ENCODE results near the gene EDA.

The EDA gene

GRCh38 chrX:69618803-69619202, 2.9 kb downstream of the EDA start:
- H3K9ac ChIP-seq (ENCODE audit: low read depth, low read length) = no peak overlapping the region

GRCh38 chrX:69626129-69626528, 10.2 kb downstream of the EDA start:
- peaks cover 52% of the 10 kb centered on the region for H3K9me3 ChIP-seq (ENCODE audit: control insufficient read depth, insufficient read depth, low read length)
- no peaks in the 10 kb centered on the region for H3K27me3 ChIP-seq (ENCODE audit: control insufficient read depth, insufficient read depth, low read length)
- H3K27ac ChIP-seq (ENCODE audit: low read depth, low read length) = no peak overlapping the region
- H3K4me1 ChIP-seq (ENCODE audit: control insufficient read depth, insufficient read depth, low read length) = no peaks in the 10 kb centered on the region
- no peaks in the 10 kb centered on the region for H3K36me3 ChIP-seq (ENCODE audit: control insufficient read depth, insufficient read depth, low read length)
- H3K4me3 ChIP-seq (ENCODE audit: low read depth, low read length) = no peak overlapping the region
- no peak overlapping the region for H3K9ac ChIP-seq (ENCODE audit: low read depth, low read length)

More at GRCh38 chrX:69618803-69619202, 2.9 kb downstream of the EDA start:
- no peak overlapping the region for H3K27ac ChIP-seq (ENCODE audit: low read depth, low read length)
- no peaks in the 10 kb centered on the region for H3K36me3 ChIP-seq (ENCODE audit: control insufficient read depth, insufficient read depth, low read length)
- peaks cover 59% of the 10 kb centered on the region for H3K9me3 ChIP-seq (ENCODE audit: control insufficient read depth, insufficient read depth, low read length)
- peaks cover 14% of the 10 kb centered on the region for H3K27me3 ChIP-seq (ENCODE audit: control insufficient read depth, insufficient read depth, low read length)
- H3K4me3 ChIP-seq (ENCODE audit: low read depth, low read length) = no peak overlapping the region
- H3K4me1 ChIP-seq (ENCODE audit: control insufficient read depth, insufficient read depth, low read length) = no peaks in the 10 kb centered on the region

GRCh38 chrX:69627744-69628143, 11.8 kb downstream of the EDA start:
- no peaks in the 10 kb centered on the region for H3K36me3 ChIP-seq (ENCODE audit: control insufficient read depth, insufficient read depth, low read length)
- peaks cover 43% of the 10 kb centered on the region for H3K9me3 ChIP-seq (ENCODE audit: control insufficient read depth, insufficient read depth, low read length)
- no peaks in the 10 kb centered on the region for H3K27me3 ChIP-seq (ENCODE audit: control insufficient read depth, insufficient read depth, low read length)
- H3K4me1 ChIP-seq (ENCODE audit: control insufficient read depth, insufficient read depth, low read length) = no peaks in the 10 kb centered on the region
- no peak overlapping the region for H3K4me3 ChIP-seq (ENCODE audit: low read depth, low read length)
- no peak overlapping the region for H3K9ac ChIP-seq (ENCODE audit: low read depth, low read length)
- no peak overlapping the region for H3K27ac ChIP-seq (ENCODE audit: low read depth, low read length)

- Histone ChIP-seq H3K36me3 (ENCODE audit: control insufficient read depth, insufficient read depth, low read length) (no peaks in the 10 kb centered on the region), H3K4me3 (ENCODE audit: low read depth, low read length) (no peak overlapping the region), H3K27ac (ENCODE audit: low read depth, low read length) (no peak overlapping the region), H3K9me3 (ENCODE audit: control insufficient read depth, insufficient read depth, low read length) (peaks cover 31% of the 10 kb centered on the region), H3K4me1 (ENCODE audit: control insufficient read depth, insufficient read depth, low read length) (no peaks in the 10 kb centered on the region), H3K9ac (ENCODE audit: low read depth, low read length) (no peak overlapping the region), H3K27me3 (ENCODE audit: control insufficient read depth, insufficient read depth, low read length) (no peaks in the 10 kb centered on the region)
Measured at GRCh38 chrX:69630147-69630546, 14.2 kb downstream of the EDA start.

- no peaks in the 10 kb centered on the region for H3K36me3 ChIP-seq (ENCODE audit: control insufficient read depth, insufficient read depth, low read length)
- peaks cover 47% of the 10 kb centered on the region for H3K9me3 ChIP-seq (ENCODE audit: control insufficient read depth, insufficient read depth, low read length)
Measured at GRCh38 chrX:69664693-69665092, 48.8 kb downstream of the EDA start.

GRCh38 chrX:69670001-69670555, 54.2 kb downstream of the EDA start:
- H3K4me1 ChIP-seq (ENCODE audit: control insufficient read depth, insufficient read depth, low read length) = no peaks in the 10 kb centered on the region
- no peak overlapping the region for H3K9ac ChIP-seq (ENCODE audit: low read depth, low read length)
- H3K9me3 ChIP-seq (ENCODE audit: control insufficient read depth, insufficient read depth, low read length) = peaks cover 56% of the 10 kb centered on the region
- H3K27ac ChIP-seq (ENCODE audit: low read depth, low read length) = no peak overlapping the region
- H3K27me3 ChIP-seq (ENCODE audit: control insufficient read depth, insufficient read depth, low read length) = no peaks in the 10 kb centered on the region
- H3K4me3 ChIP-seq (ENCODE audit: low read depth, low read length) = no peak overlapping the region
- no peaks in the 10 kb centered on the region for H3K36me3 ChIP-seq (ENCODE audit: control insufficient read depth, insufficient read depth, low read length)

More at GRCh38 chrX:69664693-69665092, 48.8 kb downstream of the EDA start:
- Histone ChIP-seq H3K9ac (ENCODE audit: low read depth, low read length) (no peak overlapping the region), H3K4me3 (ENCODE audit: low read depth, low read length) (no peak overlapping the region), H3K27me3 (ENCODE audit: control insufficient read depth, insufficient read depth, low read length) (no peaks in the 10 kb centered on the region), H3K4me1 (ENCODE audit: control insufficient read depth, insufficient read depth, low read length) (no peaks in the 10 kb centered on the region), H3K27ac (ENCODE audit: low read depth, low read length) (no peak overlapping the region)

- H3K4me3 ChIP-seq (ENCODE audit: low read depth, low read length) = no peak overlapping the region
- H3K9ac ChIP-seq (ENCODE audit: low read depth, low read length) = no peak overlapping the region
- H3K27me3 ChIP-seq (ENCODE audit: control insufficient read depth, insufficient read depth, low read length) = no peaks in the 10 kb centered on the region
- no peak overlapping the region for H3K27ac ChIP-seq (ENCODE audit: low read depth, low read length)
- H3K36me3 ChIP-seq (ENCODE audit: control insufficient read depth, insufficient read depth, low read length) = no peaks in the 10 kb centered on the region
- peaks cover 24% of the 10 kb centered on the region for H3K9me3 ChIP-seq (ENCODE audit: control insufficient read depth, insufficient read depth, low read length)
- H3K4me1 ChIP-seq (ENCODE audit: control insufficient read depth, insufficient read depth, low read length) = no peaks in the 10 kb centered on the region
Measured at GRCh38 chrX:69674891-69675290, 59.0 kb downstream of the EDA start.

- H3K27me3 ChIP-seq (ENCODE audit: control insufficient read depth, insufficient read depth, low read length) = no peaks in the 10 kb centered on the region
- H3K27ac ChIP-seq (ENCODE audit: low read depth, low read length) = peak overlapping the region; percentile 63
- H3K9ac ChIP-seq (ENCODE audit: low read depth, low read length) = no peak overlapping the region
- peaks cover 11% of the 10 kb centered on the region for H3K4me1 ChIP-seq (ENCODE audit: control insufficient read depth, insufficient read depth, low read length)
- no peaks in the 10 kb centered on the region for H3K36me3 ChIP-seq (ENCODE audit: control insufficient read depth, insufficient read depth, low read length)
- peaks cover 37% of the 10 kb centered on the region for H3K9me3 ChIP-seq (ENCODE audit: control insufficient read depth, insufficient read depth, low read length)
- H3K4me3 ChIP-seq (ENCODE audit: low read depth, low read length) = peak overlapping the region; percentile 3; the same call in 1 of the 2 replicates
Measured at GRCh38 chrX:69705818-69706217, 89.9 kb downstream of the EDA start.

GRCh38 chrX:69718102-69718501, 102.2 kb downstream of the EDA start:
- H3K9me3 ChIP-seq (ENCODE audit: control insufficient read depth, insufficient read depth, low read length) = peaks cover 64% of the 10 kb centered on the region

GRCh38 chrX:69724307-69724706, 108.4 kb downstream of the EDA start:
- Histone ChIP-seq H3K27me3 (ENCODE audit: control insufficient read depth, insufficient read depth, low read length) (no peaks in the 10 kb centered on the region), H3K27ac (ENCODE audit: low read depth, low read length) (no peak overlapping the region), H3K9me3 (ENCODE audit: control insufficient read depth, insufficient read depth, low read length) (peaks cover 33% of the 10 kb centered on the region; the same call in 1 of the 2 replicates), H3K36me3 (ENCODE audit: control insufficient read depth, insufficient read depth, low read length) (no peaks in the 10 kb centered on the region), H3K9ac (ENCODE audit: low read depth, low read length) (no peak overlapping the region), H3K4me1 (ENCODE audit: control insufficient read depth, insufficient read depth, low read length) (no peaks in the 10 kb centered on the region), H3K4me3 (ENCODE audit: low read depth, low read length) (no peak overlapping the region)

More at GRCh38 chrX:69718102-69718501, 102.2 kb downstream of the EDA start:
- Histone ChIP-seq H3K27me3 (ENCODE audit: control insufficient read depth, insufficient read depth, low read length) (no peaks in the 10 kb centered on the region), H3K9ac (ENCODE audit: low read depth, low read length) (no peak overlapping the region), H3K4me1 (ENCODE audit: control insufficient read depth, insufficient read depth, low read length) (no peaks in the 10 kb centered on the region), H3K36me3 (ENCODE audit: control insufficient read depth, insufficient read depth, low read length) (no peaks in the 10 kb centered on the region), H3K4me3 (ENCODE audit: low read depth, low read length) (no peak overlapping the region), H3K27ac (ENCODE audit: low read depth, low read length) (no peak overlapping the region)

GRCh38 chrX:69740317-69740716, 124.4 kb downstream of the EDA start:
- Histone ChIP-seq H3K9ac (ENCODE audit: low read depth, low read length) (no peak overlapping the region), H3K27ac (ENCODE audit: low read depth, low read length) (no peak overlapping the region), H3K4me3 (ENCODE audit: low read depth, low read length) (no peak overlapping the region), H3K4me1 (ENCODE audit: control insufficient read depth, insufficient read depth, low read length) (no peaks in the 10 kb centered on the region), H3K36me3 (ENCODE audit: control insufficient read depth, insufficient read depth, low read length) (no peaks in the 10 kb centered on the region), H3K9me3 (ENCODE audit: control insufficient read depth, insufficient read depth, low read length) (peaks cover 52% of the 10 kb centered on the region), H3K27me3 (ENCODE audit: control insufficient read depth, insufficient read depth, low read length) (no peaks in the 10 kb centered on the region)

All from HUES48 (cell line).